GM10847 (cell line): ENCODE measurements around the gene TMX1.

Experiments used
- POLR2A ChIP-seq: IDR thresholded peaks from 2 replicates; pipeline ENCODE4 v1.6.1; 2011; ENCODE audit not compliant: insufficient read length; ENCODE audit errors: extremely low read depth

TMX1 gene

GRCh38 chr14:51276605-51277004, 36.6 kb downstream of the TMX1 start:
- TF ChIP-seq POLR2A: no peak

GRCh38 chr14:51277753-51278415, 37.8 kb downstream of the TMX1 start:
- no peak for TF ChIP-seq POLR2A

- TF ChIP-seq POLR2A: no peak
Observed at GRCh38 chr14:51282517-51282916, 42.5 kb downstream of the TMX1 start.

- no peak for TF ChIP-seq POLR2A
Observed at GRCh38 chr14:51283402-51284085, 43.5 kb downstream of the TMX1 start.

- no peak for TF ChIP-seq POLR2A
Observed at GRCh38 chr14:51284241-51284640, 44.2 kb downstream of the TMX1 start.

GRCh38 chr14:51285120-51285519, 45.1 kb downstream of the TMX1 start:
- no peak for TF ChIP-seq POLR2A

GRCh38 chr14:51289169-51289568, 49.1 kb downstream of the TMX1 start:
- no peak for TF ChIP-seq POLR2A

GRCh38 chr14:51290132-51290531, 50.1 kb downstream of the TMX1 start:
- no peak for TF ChIP-seq POLR2A

GRCh38 chr14:51291016-51291415, 51.0 kb downstream of the TMX1 start:
- TF ChIP-seq POLR2A: no peak

GRCh38 chr14:51293149-51293911, 53.3 kb downstream of the TMX1 start:
- TF ChIP-seq POLR2A: no peak

GRCh38 chr14:51293912-51294389, 53.9 kb downstream of the TMX1 start:
- TF ChIP-seq POLR2A: no peak

GRCh38 chr14:51294951-51295525, 55.0 kb downstream of the TMX1 start:
- no peak for TF ChIP-seq POLR2A

GRCh38 chr14:51295646-51296263, 55.7 kb downstream of the TMX1 start:
- TF ChIP-seq POLR2A: no peak

- TF ChIP-seq POLR2A: no peak
Observed at GRCh38 chr14:51297066-51297465, 57.0 kb downstream of the TMX1 start.

GRCh38 chr14:51298895-51299294, 58.8 kb downstream of the TMX1 start:
- no peak for TF ChIP-seq POLR2A
